Cardiac fibroblast (primary cell): ENCODE results near the gene CD302.
"Not testable (repeated sequence)": the region's sequence is repeated elsewhere in the genome, so short reads cannot be mapped to it uniquely, and the experiment has no call there.

Experiments
- DNase-seq, 2 donors: peaks; one replicate each; pipeline versions ENCODE4 v3.0.0 to v3.0.0-alpha.2; 2010; ENCODE audit warnings: low read depth in 2 of 2
- H3K4me3 ChIP-seq, 2 donors: replicated peaks in 1 of 2; 1 replicate in 1 of 2; 2 replicates in 1 of 2; pipeline ENCODE4 v1.5.1; 2011; ENCODE audit warnings: low read depth in 2 of 2, low read length in 2 of 2, mild to moderate bottlenecking in 2 of 2, moderate library complexity in 1 of 2
- TF ChIP-seq, protein P1 (sequence below): IDR thresholded peaks from one replicate; pipeline ENCODE4 v1.5.1; 2011; ENCODE audit warnings: low read depth, mild to moderate bottlenecking, low read length, inconsistent platforms

CD302 gene

DNA sequence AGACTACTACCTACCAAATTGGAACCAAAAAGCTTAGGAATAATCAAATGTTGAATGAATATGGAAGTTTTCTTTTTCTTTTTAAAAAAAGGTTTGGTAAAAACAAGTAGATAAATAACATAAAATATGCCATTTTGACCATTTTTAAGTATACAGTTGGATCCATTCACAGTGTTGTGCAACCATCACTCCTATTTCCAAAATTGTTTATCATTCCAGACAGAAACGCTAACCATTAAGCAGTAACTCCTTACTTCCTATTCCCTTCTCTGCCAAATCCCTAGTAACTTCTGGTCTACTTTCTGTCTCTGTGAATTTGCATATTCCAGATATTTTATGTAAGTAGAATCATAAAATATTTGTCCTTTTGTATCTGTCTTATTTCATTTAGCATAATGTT is 39.8 kb downstream of the CD302 start:
- no peak overlapping the region for H3K4me3 ChIP-seq

DNA sequence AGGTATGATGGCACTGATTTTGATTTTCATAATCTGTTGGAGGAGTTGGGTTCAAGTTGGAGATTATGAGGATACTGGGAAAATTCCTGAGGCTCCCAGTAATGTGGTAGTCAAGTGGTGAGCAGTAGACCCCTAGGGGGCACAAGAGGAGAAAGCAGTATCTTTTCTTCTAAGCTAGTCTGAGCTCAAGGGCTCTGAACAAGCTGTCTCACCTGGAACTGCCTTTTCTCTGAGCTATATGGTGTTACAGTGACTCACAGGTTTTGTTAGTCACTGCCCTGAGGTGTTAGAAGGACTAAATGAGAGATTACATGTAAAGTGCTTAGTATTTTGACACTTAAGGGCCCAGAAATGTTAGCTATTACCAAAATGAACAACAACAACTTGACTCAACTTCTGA is 42.2 kb downstream of the CD302 start:
- peak; percentile 28 to 44 for DNase-seq
- H3K4me3 ChIP-seq, result no peak overlapping the region
- TF ChIP-seq, protein P1, sequence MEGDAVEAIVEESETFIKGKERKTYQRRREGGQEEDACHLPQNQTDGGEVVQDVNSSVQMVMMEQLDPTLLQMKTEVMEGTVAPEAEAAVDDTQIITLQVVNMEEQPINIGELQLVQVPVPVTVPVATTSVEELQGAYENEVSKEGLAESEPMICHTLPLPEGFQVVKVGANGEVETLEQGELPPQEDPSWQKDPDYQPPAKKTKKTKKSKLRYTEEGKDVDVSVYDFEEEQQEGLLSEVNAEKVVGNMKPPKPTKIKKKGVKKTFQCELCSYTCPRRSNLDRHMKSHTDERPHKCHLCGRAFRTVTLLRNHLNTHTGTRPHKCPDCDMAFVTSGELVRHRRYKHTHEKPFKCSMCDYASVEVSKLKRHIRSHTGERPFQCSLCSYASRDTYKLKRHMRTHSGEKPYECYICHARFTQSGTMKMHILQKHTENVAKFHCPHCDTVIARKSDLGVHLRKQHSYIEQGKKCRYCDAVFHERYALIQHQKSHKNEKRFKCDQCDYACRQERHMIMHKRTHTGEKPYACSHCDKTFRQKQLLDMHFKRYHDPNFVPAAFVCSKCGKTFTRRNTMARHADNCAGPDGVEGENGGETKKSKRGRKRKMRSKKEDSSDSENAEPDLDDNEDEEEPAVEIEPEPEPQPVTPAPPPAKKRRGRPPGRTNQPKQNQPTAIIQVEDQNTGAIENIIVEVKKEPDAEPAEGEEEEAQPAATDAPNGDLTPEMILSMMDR, result peak; percentile 40

More for the DNA sequence above, 39.8 kb downstream of the CD302 start:
- no peak for DNase-seq
- TF ChIP-seq, protein P1, result no peak

DNA sequence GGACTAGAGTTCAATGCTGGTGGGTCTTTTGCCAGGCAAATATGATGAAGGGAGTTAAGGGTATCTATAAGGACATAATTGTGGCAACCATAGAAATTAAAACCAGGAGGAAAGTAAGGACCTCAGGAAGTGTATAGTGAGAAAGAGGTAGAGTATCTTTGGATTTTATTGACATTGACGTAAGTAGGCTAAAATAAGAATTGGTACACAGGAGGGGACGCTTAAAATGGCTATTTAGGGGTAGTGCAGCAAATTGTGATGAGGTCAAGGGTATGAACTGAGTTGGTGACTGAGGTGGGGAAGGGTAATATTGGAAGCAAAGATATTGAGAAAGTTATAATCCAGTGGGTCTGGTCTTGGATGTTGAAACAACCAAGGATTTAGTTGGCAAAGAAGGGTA is 43.0 kb downstream of the CD302 start:
- no peak overlapping the region for H3K4me3 ChIP-seq
- no peak for DNase-seq
- TF ChIP-seq, protein P1, result no peak

DNA sequence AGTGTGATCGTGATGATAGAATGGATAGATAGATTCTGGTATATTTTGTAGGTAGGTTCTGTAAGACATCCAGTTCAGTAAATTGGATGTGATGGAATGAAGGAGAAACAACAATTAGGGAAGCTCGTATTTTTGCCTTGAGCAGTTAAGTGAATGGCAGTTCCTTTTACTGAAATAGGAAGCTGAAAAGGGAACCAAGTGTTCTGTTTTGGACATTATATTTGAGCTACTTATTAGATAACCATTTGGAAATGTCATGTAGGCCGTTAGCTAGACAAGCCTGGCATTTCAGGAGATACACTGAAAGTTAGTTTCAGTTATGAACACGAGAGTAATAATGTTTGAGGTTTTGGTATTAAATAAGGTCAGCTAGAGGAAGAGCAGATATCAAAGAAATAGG is 44.2 kb downstream of the CD302 start:
- no peak for DNase-seq
- TF ChIP-seq, protein P1, result no peak
- H3K4me3 ChIP-seq, result no peak overlapping the region

DNA sequence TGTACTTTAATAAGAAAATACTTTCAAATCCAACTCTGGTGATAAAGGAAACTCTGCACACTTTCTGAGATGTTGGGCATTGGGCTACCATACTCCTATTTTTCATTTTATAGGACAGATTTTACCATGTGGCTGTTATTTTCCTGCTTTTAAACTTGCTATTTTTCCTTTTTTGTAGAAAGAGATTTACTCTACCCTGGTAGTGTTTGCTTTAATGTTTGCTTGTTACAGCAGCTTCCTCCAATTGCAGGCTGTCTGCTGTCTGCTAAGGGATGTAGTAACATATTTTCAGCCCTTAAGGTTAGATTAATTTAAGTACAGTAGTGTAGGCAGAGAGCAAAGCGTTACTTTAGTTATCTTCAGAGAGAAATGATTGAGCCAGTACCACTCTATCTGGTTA is 47.1 kb downstream of the CD302 start:
- TF ChIP-seq, protein P1, result no peak
- DNase-seq, result no peak
- H3K4me3 ChIP-seq, result no peak overlapping the region

DNA sequence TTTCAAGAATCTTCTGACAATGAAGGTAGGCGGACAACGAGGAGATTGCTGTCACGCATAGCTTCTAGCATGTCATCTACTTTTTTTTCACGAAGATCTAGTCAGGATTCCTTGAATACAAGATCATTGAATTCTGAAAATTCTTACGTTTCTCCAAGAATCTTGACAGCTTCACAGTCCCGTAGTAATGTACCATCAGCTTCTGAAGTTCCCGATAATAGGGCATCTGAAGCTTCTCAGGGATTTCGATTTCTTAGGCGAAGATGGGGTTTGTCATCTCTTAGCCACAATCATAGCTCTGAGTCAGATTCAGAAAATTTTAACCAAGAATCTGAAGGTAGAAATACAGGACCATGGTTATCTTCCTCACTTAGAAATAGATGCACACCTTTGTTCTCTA is 49.9 kb downstream of the CD302 start:
- DNase-seq, result no peak
- TF ChIP-seq, protein P1, result no peak
- H3K4me3 ChIP-seq, result no peak overlapping the region

DNA sequence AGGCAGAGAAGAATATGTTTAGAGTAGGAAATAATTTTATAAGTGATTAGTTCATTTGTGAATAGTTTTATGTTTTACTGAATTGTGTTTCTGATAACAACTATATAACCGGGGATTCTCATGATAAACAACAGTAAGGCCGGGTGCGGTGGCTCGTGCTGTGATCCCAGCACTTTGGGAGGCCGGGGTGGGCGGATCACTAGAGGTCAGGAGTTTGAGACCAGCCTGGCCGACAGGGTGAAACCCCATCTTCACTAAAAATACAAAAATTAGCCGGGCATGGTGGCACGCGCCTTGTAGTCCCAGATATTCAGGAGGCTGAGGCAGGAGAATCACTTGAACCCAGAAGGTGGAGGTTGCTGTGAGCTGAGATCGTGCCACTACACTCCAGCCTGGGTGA is 52.8 kb downstream of the CD302 start:
- not testable (repeated sequence) for H3K4me3 ChIP-seq, DNase-seq
